ENCODE measurements around the gene NT5DC1.
A peak's percentile ranks its signal among the peaks of the same experiment; 100 is the strongest.

The NT5DC1 gene

DNA sequence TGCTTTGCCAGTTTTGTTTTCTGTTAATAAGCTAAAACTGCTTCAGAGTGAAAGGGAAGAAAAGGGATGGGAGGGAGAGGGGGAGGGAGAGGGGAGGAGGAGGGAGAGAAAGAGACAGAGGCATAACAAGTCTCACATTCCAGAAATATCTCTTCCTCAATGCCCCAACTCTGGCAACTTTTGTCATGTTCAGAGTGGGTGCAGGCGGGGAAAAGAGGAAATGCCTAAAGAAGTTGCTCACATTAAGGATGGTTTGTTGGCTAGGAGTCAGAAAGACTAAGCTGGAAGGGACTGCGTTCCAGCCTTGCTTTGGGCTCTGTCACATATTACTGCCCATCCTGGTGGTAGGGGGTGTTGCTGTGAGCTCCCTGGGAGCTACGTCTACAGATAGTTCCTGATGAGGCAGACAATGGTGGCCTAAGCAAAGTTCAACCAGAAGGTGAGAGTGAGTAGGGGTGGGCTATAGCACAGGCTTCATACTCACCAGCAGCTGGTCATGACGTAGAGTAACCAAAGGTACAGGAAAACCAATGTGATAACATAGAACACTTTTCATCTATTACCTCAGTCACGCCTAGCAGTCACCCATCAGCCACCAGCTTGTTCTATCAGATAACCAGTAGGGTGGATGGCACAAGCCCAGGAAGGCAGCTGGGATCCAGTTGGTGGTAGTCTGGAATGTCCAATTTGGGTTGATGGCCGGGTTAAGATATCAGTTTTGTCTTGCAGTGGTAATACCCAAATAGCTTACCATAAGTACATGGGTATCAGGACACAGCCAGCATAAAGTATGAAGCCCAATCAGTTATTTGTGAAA lies 151.1 kb downstream of the NT5DC1 start:
- Histone ChIP-seq H3K4me3 (ENCODE audit: low read depth in 1 of 5, low read length in 5 of 5) (no peak overlapping the region), H3K9ac (ENCODE audit: low read length in 5 of 5) (no peak overlapping the region), H3K27me3 (ENCODE audit: control insufficient read depth in 5 of 5, insufficient read depth in 4 of 5, low read length in 5 of 5) (no peaks in the 10 kb centered on the region), H3K36me3 (ENCODE audit: control insufficient read depth in 5 of 5, insufficient read depth in 5 of 5, low read length in 5 of 5) (peaks cover 0 to 3% (median 0%) of the 10 kb centered on the region in 5 donors), H3K27ac (ENCODE audit: low read depth, low read length) (no peak overlapping the region), H3K9me3 (ENCODE audit: control insufficient read depth in 5 of 5, low read length in 5 of 5) (no peaks in the 10 kb centered on the region), H3K4me1 (ENCODE audit: control insufficient read depth in 5 of 5, insufficient read depth in 5 of 5, low read length in 5 of 5) (peaks cover 3 to 43% (median 39%) of the 10 kb centered on the region in 5 donors)

- Histone ChIP-seq H3K27ac (ENCODE audit: low read depth, low read length) (peak overlapping the region; percentile 91), H3K27me3 (ENCODE audit: control insufficient read depth in 5 of 5, insufficient read depth in 4 of 5, low read length in 5 of 5) (no peaks in the 10 kb centered on the region), H3K9me3 (ENCODE audit: control insufficient read depth in 5 of 5, low read length in 5 of 5) (no peaks in the 10 kb centered on the region), H3K9ac (ENCODE audit: low read length in 5 of 5) (peak overlapping the region in 4 of 5 donors; percentile 71 to 79 (median 76)), H3K4me3 (ENCODE audit: low read depth in 1 of 5, low read length in 5 of 5) (peak overlapping the region; percentile 88 to 96 (median 95)), H3K4me1 (ENCODE audit: control insufficient read depth in 5 of 5, insufficient read depth in 5 of 5, low read length in 5 of 5) (peaks cover 3 to 43% (median 39%) of the 10 kb centered on the region in 5 donors), H3K36me3 (ENCODE audit: control insufficient read depth in 5 of 5, insufficient read depth in 5 of 5, low read length in 5 of 5) (peaks cover 0 to 3% (median 0%) of the 10 kb centered on the region in 5 donors)
Observed at GRCh38 chr6:116253188-116253504, 152.5 kb downstream of the NT5DC1 start.

DNA sequence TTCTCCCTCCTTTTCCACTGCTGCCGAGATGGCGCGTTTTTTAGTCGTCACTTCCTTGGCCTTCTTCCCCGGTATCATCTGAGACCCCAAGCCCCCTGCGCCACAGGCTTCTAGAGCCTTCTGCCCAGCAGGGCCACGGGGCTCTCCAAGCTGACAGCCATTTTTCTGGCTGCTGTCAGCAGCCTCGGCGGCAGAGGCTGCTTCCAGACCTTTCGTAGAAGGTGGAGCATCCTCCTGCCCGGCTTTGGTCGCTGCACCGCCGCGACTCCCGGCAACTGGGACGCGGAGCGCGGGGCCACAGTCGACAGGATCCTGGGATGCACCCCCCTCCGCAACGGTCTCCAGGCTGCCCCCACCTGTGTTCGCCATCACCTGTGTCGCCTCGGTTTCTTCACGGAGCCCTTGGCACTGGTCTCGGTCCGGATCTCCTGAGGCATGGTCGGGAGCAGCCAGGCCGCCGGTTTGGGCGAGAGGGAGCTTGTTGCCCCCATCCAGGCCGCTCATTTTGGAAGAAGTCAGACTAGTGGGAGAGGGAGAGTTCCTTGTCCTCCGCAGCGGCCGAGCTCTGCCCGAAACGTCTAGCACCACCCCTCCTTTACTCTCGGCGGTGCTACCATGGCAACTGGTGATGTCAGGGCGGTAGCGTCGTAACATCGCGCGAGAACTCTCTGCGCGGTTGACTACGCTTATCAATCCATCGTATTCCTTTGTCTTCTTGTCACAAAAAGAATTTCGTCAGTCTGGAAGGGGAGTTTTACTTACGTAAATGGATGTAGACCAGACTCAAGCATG lies 153.0 kb downstream of the NT5DC1 start, which contains the start of gene TSPYL4:
Gene TSPYL4, minus strand, starts transcription at position 571 of the 792 bp plus-strand sequence. Its CDS starts 67 bp downstream, at position 504.
- Histone ChIP-seq H3K4me3 (ENCODE audit: low read depth in 1 of 5, low read length in 5 of 5) (peak within 1 kb of the TSS; percentile 88 to 96 (median 95)), H3K4me1 (ENCODE audit: control insufficient read depth in 5 of 5, insufficient read depth in 5 of 5, low read length in 5 of 5) (peaks cover 3 to 43% (median 39%) of the 10 kb centered on the region in 5 donors), H3K27ac (ENCODE audit: low read depth, low read length) (peak within 1 kb of the TSS; percentile 91), H3K36me3 (ENCODE audit: control insufficient read depth in 5 of 5, insufficient read depth in 5 of 5, low read length in 5 of 5) (peaks cover 0 to 2% (median 1%) of the 10 kb centered on the region in 5 donors), H3K9ac (ENCODE audit: low read length in 5 of 5) (peak within 1 kb of the TSS; percentile 71 to 95 (median 79)), H3K27me3 (ENCODE audit: control insufficient read depth in 5 of 5, insufficient read depth in 4 of 5, low read length in 5 of 5) (no peaks in the 10 kb centered on the region), H3K9me3 (ENCODE audit: control insufficient read depth in 5 of 5, low read length in 5 of 5) (no peaks in the 10 kb centered on the region)

DNA sequence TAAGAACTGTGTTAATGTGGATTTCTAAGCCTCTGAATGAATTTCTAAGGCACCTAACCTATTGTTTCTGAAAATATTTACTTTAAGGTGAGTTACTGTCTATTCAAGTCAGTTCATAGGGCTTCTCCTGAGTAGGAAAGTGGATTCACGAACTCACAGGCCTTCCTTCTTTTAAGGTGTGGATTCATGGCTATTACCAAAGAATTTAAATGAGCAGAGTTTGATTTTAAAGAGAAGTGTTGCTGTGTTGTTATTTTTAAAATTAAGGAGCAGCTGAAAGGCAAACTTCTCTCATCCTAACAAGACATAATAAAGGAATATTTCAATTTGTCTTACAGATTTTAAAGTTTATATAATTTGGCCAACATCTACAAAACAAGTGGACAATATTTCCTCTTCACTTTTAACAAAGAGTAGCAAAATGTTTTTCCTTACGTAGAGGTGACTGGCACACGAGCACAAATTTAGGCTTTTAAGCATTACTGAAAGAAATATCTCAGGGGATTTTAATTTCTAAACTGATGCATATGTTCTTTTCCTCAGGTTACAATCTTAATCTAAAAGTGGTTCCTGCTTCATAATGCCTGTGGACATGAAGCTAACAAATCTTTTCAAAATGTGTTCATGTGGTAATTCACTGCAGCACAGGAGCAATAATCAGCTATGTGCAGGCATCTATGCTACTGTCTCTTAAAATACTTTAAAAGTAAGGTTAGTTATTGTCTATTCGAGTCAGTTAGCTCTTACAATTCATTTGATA lies 153.8 kb downstream of the NT5DC1 start:
- peak overlapping the region; percentile 71 to 95 (median 79) for H3K9ac ChIP-seq (ENCODE audit: low read length in 5 of 5)
- H3K4me1 ChIP-seq (ENCODE audit: control insufficient read depth in 5 of 5, insufficient read depth in 5 of 5, low read length in 5 of 5) = peaks cover 3 to 43% (median 39%) of the 10 kb centered on the region in 5 donors
- peak overlapping the region; percentile 88 to 96 (median 95) for H3K4me3 ChIP-seq (ENCODE audit: low read depth in 1 of 5, low read length in 5 of 5)
- no peaks in the 10 kb centered on the region for H3K27me3 ChIP-seq (ENCODE audit: control insufficient read depth in 5 of 5, insufficient read depth in 4 of 5, low read length in 5 of 5)
- H3K9me3 ChIP-seq (ENCODE audit: control insufficient read depth in 5 of 5, low read length in 5 of 5) = no peaks in the 10 kb centered on the region
- H3K27ac ChIP-seq (ENCODE audit: low read depth, low read length) = peak overlapping the region; percentile 91
- peaks cover 0 to 5% (median 4%) of the 10 kb centered on the region in 5 donors for H3K36me3 ChIP-seq (ENCODE audit: control insufficient read depth in 5 of 5, insufficient read depth in 5 of 5, low read length in 5 of 5)

DNA sequence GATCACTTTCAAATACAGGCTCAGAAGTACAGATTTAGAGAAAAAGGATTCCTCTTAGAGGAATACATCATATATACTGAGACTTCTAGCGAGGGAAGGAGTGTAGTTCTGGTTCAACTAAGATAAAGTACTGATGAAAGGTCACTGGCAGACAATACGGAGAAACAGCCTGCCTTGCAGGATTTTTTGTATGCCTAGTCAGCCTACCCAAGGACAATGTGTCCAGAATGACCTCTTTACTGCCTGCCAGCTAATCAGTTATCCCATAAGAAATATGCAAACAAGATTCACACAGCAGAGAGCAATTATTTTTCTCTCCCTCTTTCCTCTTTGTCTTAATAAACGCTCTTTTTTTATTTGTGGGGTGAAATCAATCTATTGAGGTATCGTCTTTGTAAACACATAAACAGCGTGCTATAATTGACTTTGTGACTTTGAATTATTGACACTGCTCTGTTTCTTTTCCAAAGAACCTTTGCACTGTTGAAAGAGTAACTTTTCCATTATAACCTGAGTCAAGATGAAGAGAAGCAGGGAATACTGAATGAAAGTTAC lies 154.7 kb downstream of the NT5DC1 start:
- no peak overlapping the region for H3K27ac ChIP-seq (ENCODE audit: low read depth, low read length)
- H3K36me3 ChIP-seq (ENCODE audit: control insufficient read depth in 5 of 5, insufficient read depth in 5 of 5, low read length in 5 of 5) = peaks cover 0 to 5% (median 4%) of the 10 kb centered on the region in 5 donors
- H3K9ac ChIP-seq (ENCODE audit: low read length in 5 of 5) = no peak overlapping the region
- peaks cover 3 to 43% (median 39%) of the 10 kb centered on the region in 5 donors for H3K4me1 ChIP-seq (ENCODE audit: control insufficient read depth in 5 of 5, insufficient read depth in 5 of 5, low read length in 5 of 5)
- no peaks in the 10 kb centered on the region for H3K9me3 ChIP-seq (ENCODE audit: control insufficient read depth in 5 of 5, low read length in 5 of 5)
- no peak overlapping the region for H3K4me3 ChIP-seq (ENCODE audit: low read depth in 1 of 5, low read length in 5 of 5)
- H3K27me3 ChIP-seq (ENCODE audit: control insufficient read depth in 5 of 5, insufficient read depth in 4 of 5, low read length in 5 of 5) = no peaks in the 10 kb centered on the region

DNA sequence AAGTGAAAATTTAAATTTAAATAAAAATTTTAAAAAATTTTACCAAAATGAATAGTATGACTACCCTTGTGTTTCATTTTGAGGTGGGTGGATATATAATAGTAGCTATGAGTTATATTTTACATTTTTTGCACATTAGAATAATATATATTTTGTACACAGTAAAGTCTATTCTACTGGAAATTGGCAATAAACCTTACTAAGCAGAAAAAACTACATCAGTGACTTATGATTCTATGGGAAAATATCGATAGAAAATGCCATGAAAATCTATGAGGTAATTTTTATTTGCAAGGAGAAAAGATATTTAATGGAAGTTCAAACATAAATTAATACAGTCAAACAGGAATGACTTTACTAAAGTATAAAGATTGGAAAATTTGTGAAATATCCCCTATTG lies 156.0 kb downstream of the NT5DC1 start:
- Histone ChIP-seq H3K4me1 (ENCODE audit: control insufficient read depth in 5 of 5, insufficient read depth in 5 of 5, low read length in 5 of 5) (peaks cover 0 to 33% (median 29%) of the 10 kb centered on the region in 5 donors), H3K36me3 (ENCODE audit: control insufficient read depth in 5 of 5, insufficient read depth in 5 of 5, low read length in 5 of 5) (peaks cover 0 to 5% (median 4%) of the 10 kb centered on the region in 5 donors)

GRCh38 chr6:116258520-116258919 lies 157.9 kb downstream of the NT5DC1 start:
- peaks cover 0 to 5% (median 4%) of the 10 kb centered on the region in 5 donors for H3K36me3 ChIP-seq (ENCODE audit: control insufficient read depth in 5 of 5, insufficient read depth in 5 of 5, low read length in 5 of 5)
- H3K4me1 ChIP-seq (ENCODE audit: control insufficient read depth in 5 of 5, insufficient read depth in 5 of 5, low read length in 5 of 5) = peaks cover 0 to 15% (median 11%) of the 10 kb centered on the region in 5 donors
- no peak overlapping the region for H3K9ac ChIP-seq (ENCODE audit: low read length in 5 of 5)

More for the DNA sequence above, 156.0 kb downstream of the NT5DC1 start:
- Histone ChIP-seq H3K27me3 (ENCODE audit: control insufficient read depth in 5 of 5, insufficient read depth in 4 of 5, low read length in 5 of 5) (no peaks in the 10 kb centered on the region), H3K9ac (ENCODE audit: low read length in 5 of 5) (no peak overlapping the region), H3K4me3 (ENCODE audit: low read depth in 1 of 5, low read length in 5 of 5) (no peak overlapping the region), H3K9me3 (ENCODE audit: control insufficient read depth in 5 of 5, low read length in 5 of 5) (no peaks in the 10 kb centered on the region), H3K27ac (ENCODE audit: low read depth, low read length) (no peak overlapping the region)

GRCh38 chr6:116263353-116263752 lies 162.7 kb downstream of the NT5DC1 start:
- no peak overlapping the region for H3K9ac ChIP-seq (ENCODE audit: low read length in 5 of 5)
- H3K4me1 ChIP-seq (ENCODE audit: control insufficient read depth in 5 of 5, insufficient read depth in 5 of 5, low read length in 5 of 5) = no peaks in the 10 kb centered on the region
- no peak overlapping the region for H3K4me3 ChIP-seq (ENCODE audit: low read depth in 1 of 5, low read length in 5 of 5)
- peaks cover 0 to 11% (median 4%) of the 10 kb centered on the region in 5 donors for H3K36me3 ChIP-seq (ENCODE audit: control insufficient read depth in 5 of 5, insufficient read depth in 5 of 5, low read length in 5 of 5)
- peaks cover 0 to 5% (median 0%) of the 10 kb centered on the region in 5 donors for H3K9me3 ChIP-seq (ENCODE audit: control insufficient read depth in 5 of 5, low read length in 5 of 5)
- no peaks in the 10 kb centered on the region for H3K27me3 ChIP-seq (ENCODE audit: control insufficient read depth in 5 of 5, insufficient read depth in 4 of 5, low read length in 5 of 5)
- no peak overlapping the region for H3K27ac ChIP-seq (ENCODE audit: low read depth, low read length)

More at GRCh38 chr6:116258520-116258919, 157.9 kb downstream of the NT5DC1 start:
- Histone ChIP-seq H3K4me3 (ENCODE audit: low read depth in 1 of 5, low read length in 5 of 5) (no peak overlapping the region), H3K27me3 (ENCODE audit: control insufficient read depth in 5 of 5, insufficient read depth in 4 of 5, low read length in 5 of 5) (no peaks in the 10 kb centered on the region), H3K27ac (ENCODE audit: low read depth, low read length) (no peak overlapping the region), H3K9me3 (ENCODE audit: control insufficient read depth in 5 of 5, low read length in 5 of 5) (peaks cover 0 to 1% (median 0%) of the 10 kb centered on the region in 5 donors)
